ENCODE measurements around the gene SH3BP1.

GRCh38 chr22:37621352-37621860 lies 18.1 kb upstream of the SH3BP1 start:
- TF ChIP-seq CTCF (IDR thresholded peaks at IDR 0.05): no peak
- TF ChIP-seq POLR2A (IDR thresholded peaks at IDR 0.05): no peak

Data from esophagus squamous epithelium (tissue), 4 donors.